NCI-H1092 treated with DMSO at 0.1 percent for 48 hours (cell line): Measurements from ENCODE around the gene PRR30.

ENCODE experiments used
- DNase-seq: peaks from one replicate; lab custom pipeline; 2025; lab: John Stamatoyannopoulos, UW

Gene PRR30

DNA sequence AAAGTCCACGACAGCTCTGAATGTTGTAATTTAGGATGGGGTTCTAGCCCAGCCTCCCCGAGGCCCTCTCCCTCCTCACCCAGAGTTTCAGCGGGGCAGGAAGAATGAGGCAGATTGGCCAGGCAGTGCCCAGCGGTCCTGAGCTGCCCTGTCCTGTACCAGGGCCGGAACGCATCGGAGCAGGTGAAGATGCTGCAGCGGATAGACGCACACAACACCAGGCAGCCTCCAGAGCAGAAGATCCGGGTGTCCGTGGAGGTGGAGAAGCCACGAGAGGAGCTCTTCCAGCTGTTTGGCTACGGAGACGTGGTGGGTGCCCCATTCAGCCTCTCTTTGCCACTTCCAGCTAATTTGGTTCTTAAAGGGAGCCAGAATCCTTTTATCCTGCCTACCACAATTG, 41.9 kb downstream of the PRR30 start:
- DNase-seq, result no peak

DNA sequence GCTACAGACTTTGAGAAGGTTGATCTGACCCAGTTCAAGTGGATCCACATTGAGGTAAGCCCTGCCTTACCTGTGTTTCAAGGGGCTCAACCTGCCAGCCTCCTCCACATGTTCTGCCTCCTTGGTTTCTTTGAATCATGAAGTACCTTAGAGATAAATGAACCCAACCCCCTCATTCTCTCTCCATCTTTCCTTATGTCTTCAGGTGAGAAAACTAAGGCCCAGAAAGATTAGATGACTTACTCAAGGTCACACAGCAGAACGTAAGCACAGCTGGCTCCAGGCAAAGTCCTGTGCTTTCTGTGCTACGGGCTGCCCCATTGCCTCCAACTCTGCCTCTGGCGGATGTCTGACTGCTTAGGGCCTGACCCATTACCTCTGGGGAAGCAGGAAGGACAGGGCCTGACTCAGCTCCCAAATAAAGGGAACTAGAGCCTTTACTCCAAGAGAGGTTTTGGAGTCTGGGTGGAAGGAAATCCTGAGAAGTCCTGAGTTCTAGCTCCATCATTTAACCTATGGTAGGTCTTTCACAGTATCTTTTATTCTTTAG, 42.4 kb downstream of the PRR30 start:
- DNase-seq, result no peak

DNA sequence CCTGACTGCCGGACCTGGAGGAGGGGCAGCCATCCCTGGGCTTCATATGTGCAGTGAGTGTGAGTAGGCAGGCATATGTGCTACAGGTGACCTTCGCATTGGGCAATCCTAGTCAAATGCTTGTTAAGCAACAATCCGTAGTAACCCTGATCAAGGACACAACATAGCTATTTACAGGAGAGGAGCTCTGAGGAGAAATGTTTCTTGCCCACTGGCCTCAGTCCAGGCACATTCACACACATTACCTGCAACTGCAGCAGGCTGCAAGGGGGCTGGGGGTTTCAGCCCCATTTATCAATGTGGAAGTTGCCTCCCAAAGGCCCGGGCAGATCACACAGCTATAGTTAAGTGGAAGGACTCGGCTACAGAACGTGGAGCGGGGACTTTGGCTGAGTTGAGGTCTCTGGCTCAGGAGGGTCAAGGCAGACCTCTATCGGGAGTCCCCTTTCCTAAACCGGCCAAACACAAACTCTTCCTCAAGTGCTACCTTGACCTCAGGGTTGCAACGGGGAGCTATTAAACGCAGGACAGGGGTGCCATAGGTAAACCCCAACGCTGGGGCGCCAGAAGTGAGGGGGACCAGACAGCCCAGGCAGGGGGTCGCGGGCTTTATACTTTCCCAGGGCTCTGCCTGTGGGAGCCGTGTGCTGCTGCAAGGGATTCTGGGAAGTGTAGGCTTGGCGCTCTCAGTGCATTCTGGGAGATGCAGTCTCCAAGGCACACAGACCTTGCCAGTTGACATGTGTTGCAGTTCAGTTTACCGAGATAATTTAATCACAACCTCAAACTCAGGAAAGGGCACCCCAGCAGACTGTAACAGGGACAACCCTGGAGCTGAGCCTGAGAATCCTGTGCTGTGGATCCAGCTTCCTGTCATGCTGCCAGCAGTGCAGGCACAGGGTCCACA, 43.2 kb downstream of the PRR30 start:
- peak; percentile 16 for DNase-seq

DNA sequence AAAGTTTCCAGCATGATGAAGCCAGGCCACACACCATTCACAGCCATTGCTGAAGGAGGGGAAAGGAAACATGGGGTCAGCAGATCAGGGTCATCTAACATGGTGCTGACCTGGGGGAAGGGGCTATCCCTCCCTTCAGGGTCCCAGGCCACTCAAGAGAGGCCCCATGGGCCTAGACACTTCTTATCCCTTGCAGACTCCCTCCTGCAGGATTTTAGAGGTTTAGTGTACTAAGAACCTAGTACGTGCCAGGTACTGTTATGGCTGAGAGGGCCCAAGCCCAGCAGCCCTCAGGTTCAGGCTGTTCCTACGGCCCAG, 43.8 kb downstream of the PRR30 start:
- no peak for DNase-seq

DNA sequence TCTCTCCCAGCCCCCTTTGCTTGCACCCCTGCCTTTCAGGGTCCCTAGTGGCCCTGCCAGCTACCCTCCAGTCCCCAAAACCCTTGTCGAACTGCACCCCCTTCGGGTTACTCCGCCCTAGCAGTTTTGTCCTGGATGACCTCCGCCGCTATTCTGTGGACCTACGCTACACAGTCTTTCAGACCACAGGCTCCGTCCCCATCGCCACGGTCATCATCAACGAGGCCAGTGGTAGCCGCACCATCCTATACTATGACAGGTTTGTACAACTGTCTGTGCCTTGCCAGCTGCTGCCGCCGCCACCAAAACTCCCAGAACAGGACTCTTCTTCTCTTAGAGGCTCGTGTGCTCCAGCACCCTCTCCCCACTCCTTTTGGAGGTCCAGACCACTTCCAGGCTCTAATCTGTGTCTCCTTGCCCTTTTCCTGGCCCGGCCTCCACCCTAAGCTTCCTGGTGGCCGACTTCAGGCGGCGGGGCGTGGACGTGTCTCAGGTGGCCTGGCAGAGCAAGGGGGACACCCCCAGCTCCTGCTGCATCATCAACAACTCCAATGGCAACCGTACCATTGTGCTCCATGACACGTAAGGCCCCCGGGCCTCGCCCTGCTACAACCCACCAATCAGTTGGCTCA, 44.7 kb downstream of the PRR30 start:
- no peak for DNase-seq

DNA sequence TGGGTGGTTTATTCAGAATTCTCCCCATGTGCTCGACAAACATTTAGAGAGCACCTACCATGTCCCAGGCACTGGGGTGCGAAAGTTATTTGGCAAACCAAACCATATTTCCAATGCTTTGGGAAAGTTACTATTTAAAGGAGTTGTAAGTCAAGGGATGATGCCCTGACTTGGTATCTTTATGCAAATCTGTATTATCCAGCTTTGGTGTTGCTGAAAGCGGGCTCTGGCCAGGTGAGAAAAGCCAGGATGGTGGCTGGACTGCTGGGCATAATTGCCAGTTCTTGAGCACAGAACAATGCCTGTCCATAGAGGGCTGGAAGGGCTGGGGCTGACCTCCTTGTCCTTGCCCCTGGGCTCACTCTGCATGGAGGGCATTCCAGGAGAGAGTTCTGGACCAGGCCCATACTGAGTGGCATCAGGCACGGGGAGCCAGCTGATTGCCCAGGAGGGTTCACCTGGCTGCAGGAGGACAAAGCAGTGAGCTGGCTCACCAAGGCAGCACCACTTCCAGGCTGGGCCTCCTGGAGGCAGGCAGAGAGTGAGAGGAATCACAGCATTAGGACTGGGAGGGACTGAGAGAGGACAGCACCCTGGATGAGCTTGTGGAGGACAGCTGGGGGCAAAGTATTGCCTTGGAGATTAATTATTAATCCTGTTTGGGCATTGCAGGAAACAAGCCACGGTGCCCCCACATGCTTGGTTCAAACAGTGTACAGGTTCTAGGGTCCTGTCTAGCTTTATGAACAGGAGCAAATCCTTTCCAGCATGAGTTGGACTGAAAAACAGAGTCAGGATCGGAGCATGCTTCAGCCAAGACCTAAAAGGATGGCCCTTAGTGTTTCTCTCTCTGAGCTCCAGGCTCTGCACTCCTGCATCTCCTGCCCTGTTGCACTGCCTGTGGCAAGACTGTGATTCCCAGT, 45.5 kb downstream of the PRR30 start:
- DNase-seq, result no peak

DNA sequence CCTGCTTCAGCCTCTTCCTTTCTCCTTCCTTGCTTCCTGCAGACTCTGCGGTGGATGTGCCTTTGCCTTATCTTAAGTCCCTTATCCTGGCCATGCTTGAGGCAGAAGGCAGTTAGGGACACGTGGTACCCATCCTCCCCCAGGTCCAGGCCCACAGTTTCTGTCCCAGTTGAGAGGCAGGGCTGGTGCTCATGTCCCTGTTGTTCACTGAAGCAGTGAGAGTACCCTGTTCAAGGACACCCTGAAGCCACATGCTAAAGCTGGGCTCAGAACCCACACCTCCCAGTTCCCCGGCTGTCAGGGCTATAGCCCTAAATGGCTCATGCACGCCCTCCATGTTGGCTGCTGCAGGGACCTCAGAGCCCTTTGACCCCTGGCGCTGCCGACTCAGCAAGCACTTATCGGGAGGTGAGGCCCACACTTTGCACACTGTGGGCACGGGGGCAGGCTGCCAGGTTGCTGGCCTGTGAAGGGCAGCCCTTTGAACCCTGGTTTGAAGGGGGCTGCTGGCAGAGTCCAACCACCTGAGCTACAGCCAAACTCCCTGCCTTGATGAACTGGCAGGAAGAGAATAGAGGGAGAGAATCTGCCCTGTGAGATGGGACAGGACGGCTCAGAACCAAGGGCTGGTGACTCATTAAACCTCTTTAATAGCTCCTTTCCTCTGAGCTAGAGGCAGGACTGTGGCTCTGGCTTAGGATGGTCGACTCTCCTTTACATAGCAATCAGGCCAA, 46.3 kb downstream of the PRR30 start:
- no peak for DNase-seq

DNA sequence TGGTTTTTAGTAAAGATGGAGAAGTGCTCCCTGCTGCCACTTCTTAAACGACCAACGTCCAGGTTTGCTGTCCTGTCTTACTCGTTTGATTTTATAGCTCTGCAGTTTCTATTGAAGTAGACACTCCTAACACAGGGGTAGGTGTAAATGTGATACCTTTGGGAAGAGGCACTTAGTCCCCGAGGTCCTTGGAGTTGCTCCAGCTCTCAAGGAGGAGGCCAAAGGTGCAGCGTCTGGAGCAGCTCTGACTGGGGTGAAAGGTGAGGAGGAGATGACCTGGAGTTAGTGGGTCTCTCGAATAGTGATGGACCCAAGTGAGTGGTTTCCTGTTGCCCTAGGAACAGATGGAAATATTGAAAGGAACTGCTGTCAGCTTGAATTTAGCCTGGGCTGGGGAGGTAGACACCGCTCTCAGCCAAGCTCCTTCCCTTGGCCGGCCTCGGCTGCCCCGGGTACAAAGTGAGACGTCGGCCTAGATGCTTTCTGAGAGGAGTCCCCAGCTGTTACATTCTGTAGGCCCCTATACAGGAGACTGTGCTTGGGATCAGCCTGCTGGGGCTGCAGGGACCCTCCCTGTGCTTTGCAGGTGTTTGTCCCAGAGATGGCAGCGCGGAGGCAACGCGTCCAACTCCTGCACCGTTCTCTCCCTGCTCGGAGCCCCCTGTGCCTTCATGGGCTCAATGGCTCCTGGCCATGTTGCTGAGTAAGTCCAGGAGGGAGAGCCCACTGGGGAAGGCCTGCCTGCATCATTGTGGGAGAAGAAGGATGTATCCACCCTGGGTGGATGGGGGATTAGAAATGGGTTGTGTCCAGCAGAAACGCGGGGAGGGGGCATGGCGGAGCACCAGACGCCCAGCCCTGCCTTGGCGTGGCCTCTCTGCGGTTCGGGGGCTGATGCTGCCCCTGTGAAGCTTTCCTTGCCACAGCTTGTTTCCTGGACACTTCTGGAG, 47.2 kb downstream of the PRR30 start:
- DNase-seq, result no peak

DNA sequence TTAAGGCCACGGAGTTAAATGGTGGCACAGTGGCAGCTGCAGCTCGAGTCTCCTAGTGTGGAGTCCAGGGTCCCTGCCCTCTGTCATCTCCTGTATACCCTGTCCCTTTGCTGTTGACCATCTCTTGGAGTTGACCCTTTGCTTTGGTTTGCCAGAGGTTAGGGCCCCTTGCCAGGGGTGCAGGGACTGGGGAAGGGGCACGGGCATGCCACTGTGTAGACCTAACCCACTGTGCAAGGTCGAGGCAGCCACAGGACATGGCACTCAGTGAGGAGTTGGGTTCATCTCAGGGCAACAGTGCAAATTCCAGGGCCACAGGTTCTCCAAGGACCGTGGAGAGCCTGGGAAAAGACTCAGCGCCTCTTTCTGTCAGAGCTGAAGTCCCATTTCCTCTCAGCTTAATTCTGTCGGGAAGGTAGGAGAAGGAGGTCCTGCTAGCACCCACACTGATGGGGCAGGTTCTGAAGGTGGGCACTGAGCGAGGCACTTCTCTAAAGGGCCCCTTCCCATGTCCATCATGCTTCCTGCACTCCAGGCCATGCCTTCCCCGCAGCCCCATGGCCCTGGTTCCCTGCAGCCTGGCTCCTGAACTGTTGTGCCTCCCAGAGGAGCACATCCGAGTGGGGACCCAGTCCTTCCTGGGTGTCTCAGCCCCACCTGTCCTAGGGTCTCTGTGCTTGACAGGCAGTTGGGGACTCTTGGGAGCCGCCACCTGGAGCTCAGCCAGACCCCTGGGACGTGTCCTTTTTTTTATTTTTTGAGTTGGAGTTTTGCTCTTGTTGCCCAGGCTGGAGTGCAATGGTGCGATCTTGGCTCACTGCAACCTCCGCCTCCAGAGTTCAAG, 49.9 kb downstream of the PRR30 start:
- no peak for DNase-seq

DNA sequence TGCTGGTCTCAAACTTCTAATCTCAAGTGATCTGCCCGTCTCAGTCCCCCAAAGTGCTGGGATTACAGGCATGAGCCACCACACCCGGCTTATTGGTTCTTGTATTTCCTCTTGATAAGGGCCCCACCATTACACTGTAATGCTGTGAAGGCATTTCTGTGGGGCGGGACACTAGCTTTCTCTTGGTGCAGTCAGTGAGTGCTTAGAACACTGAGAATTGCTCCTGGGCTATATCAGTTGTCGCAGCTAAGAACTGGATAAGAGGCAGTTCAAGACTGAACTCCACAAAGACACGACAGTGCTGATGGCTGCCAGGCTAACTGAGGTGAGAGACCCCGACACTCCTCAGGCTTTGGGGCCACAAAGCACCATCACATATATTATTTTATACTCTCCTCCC, 50.6 kb downstream of the PRR30 start:
- DNase-seq, result no peak

DNA sequence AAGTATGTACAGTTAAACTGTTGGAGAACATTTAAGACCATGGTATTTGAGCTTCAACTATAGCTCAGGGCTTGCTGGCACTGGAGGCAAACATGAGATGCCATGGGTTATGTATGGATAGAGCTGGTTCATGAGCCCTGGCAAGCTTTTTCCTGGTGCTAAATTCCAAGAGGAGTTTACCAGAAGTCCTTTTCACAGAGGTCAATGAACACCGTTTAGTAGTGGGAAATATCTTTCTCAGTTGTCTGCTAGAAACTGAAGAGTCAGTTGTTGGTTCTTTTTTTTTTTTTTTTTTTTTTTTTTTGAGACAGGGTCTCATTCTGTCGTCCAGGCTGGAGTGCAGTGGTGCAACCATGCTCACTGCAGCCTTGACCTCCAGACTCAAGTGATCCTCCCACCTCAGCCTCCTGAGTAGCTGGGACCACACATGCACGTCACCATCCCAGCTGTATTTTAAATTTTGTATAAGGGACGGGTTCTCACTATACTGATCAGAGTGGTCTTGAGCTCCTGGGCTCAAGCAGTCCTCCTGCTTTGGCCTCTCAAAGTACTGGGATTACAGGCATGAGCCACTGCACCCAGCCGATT, 51.3 kb downstream of the PRR30 start:
- DNase-seq, result no peak
